GM19372 (cell line): ENCODE data around the gene DRC7.
"Not testable (repeated sequence)": the region's sequence is repeated elsewhere in the genome, so short reads cannot be mapped to it uniquely, and the experiment has no call there.

Experiments used
- ATAC-seq: cut with Tn5 transposase; IDR thresholded peaks from one replicate; pipeline ENCODE4 v1.9.1; 2021; ENCODE audit warnings: mild to moderate bottlenecking, low read depth, moderate library complexity; ENCODE audit not compliant: unreplicated experiment

DRC7 gene

GRCh38 chr16:57707331-57707730 lies 12.7 kb downstream of the DRC7 start:
- no peak for ATAC-seq

- no peak for ATAC-seq
These were observed 13.6 kb downstream of the DRC7 start for GRCh38 chr16:57708168-57708567.

- ATAC-seq: no peak
These were observed 15.1 kb downstream of the DRC7 start for GRCh38 chr16:57709663-57710062.

- no peak for ATAC-seq
These were observed 16.7 kb downstream of the DRC7 start for GRCh38 chr16:57711346-57711745.

GRCh38 chr16:57711993-57712392 lies 17.4 kb downstream of the DRC7 start:
- no peak for ATAC-seq

GRCh38 chr16:57712569-57712968 lies 18.0 kb downstream of the DRC7 start:
- not testable (repeated sequence) for ATAC-seq

- no peak for ATAC-seq
These were observed 19.0 kb downstream of the DRC7 start for GRCh38 chr16:57713596-57713995.

GRCh38 chr16:57714047-57714446 lies 19.4 kb downstream of the DRC7 start:
- no peak for ATAC-seq

GRCh38 chr16:57720142-57720575 lies 25.6 kb downstream of the DRC7 start:
- ATAC-seq: no peak

GRCh38 chr16:57721356-57722209 lies 27.0 kb downstream of the DRC7 start:
- no peak for ATAC-seq

- ATAC-seq: no peak
These were observed 27.5 kb downstream of the DRC7 start for GRCh38 chr16:57722210-57722499.

- ATAC-seq: no peak
These were observed 28.0 kb downstream of the DRC7 start for GRCh38 chr16:57722651-57723050.

GRCh38 chr16:57723170-57723569 lies 28.6 kb downstream of the DRC7 start:
- ATAC-seq: no peak

- no peak for ATAC-seq
These were observed 29.9 kb downstream of the DRC7 start for GRCh38 chr16:57724531-57724930.

- no peak for ATAC-seq
These were observed 30.5 kb downstream of the DRC7 start for GRCh38 chr16:57725151-57725550.

- ATAC-seq: no peak
These were observed 30.9 kb downstream of the DRC7 start for GRCh38 chr16:57725554-57725953.

- ATAC-seq: no peak
These were observed 31.4 kb downstream of the DRC7 start for GRCh38 chr16:57725976-57726375.

GRCh38 chr16:57726433-57726947 lies 31.9 kb downstream of the DRC7 start:
- no peak for ATAC-seq

- ATAC-seq: no peak
These were observed 33.0 kb downstream of the DRC7 start for GRCh38 chr16:57727610-57728009.

GRCh38 chr16:57728336-57729181 lies 34.0 kb downstream of the DRC7 start:
- ATAC-seq: no peak

- no peak for ATAC-seq
These were observed 34.5 kb downstream of the DRC7 start for GRCh38 chr16:57729182-57729484.

GRCh38 chr16:57729852-57730251 lies 35.2 kb downstream of the DRC7 start:
- ATAC-seq: not testable (repeated sequence)
